Transverse colon (tissue), 4 donors: ENCODE results near the gene BLOC1S5. TPM values are rescaled to one million over a fixed set of nuclear protein-coding genes. Genes with fewer than 3 reads are reported as not detected.

Experiments
- DNase-seq: peaks from one replicate; pipeline ENCODE4 v3.0.0-alpha.2; 2019
- H3K27ac ChIP-seq, 4 donors: fragments of 200-600 bp; sonication (generic); 2 replicates each; pipeline ENCODE4 v1.5.1; 2016 to 2018; ENCODE audit warnings: inconsistent platforms in 4 of 4
- H3K27me3 ChIP-seq: fragments of 200-600 bp; sonication (generic); 2 replicates; pipeline ENCODE4 v1.5.1; 2017; ENCODE audit warnings: inconsistent platforms
- H3K36me3 ChIP-seq, 4 donors: fragments of 200-600 bp; sonication (generic); 2 replicates each; pipeline ENCODE4 v1.5.1; 2017 to 2019; ENCODE audit warnings: inconsistent platforms in 4 of 4
- H3K4me1 ChIP-seq, 4 donors: fragments of 200-600 bp; sonication (generic); 2 replicates each; pipeline ENCODE4 v1.5.1; 2017 to 2020; ENCODE audit warnings: inconsistent platforms in 4 of 4
- H3K4me3 ChIP-seq, 4 donors: fragments of 200-600 bp; sonication (generic); 1 replicate in 1 of 4; 2 replicates in 3 of 4; pipeline versions ENCODE4 v1.5.1 to v1.6.1; 2017 to 2019; ENCODE audit warnings: inconsistent platforms in 4 of 4
- H3K9me3 ChIP-seq, 2 donors: fragments of 200-600 bp; sonication (generic); 2 replicates each; pipeline ENCODE4 v1.5.1; 2017 to 2019; ENCODE audit warnings: inconsistent platforms in 2 of 2
- CTCF ChIP-seq, 5 experiments: fragments of 200-600 bp in 3 of 5; fragments of 450-650 bp in 2 of 5; sonication (generic) in 3 of 5; IDR thresholded peaks; 1 replicate in 2 of 5; 2 replicates in 3 of 5; pipeline ENCODE4 v1.5.1; 2016 to 2017; ENCODE audit warnings: antibody characterized with exemption in 5 of 5, inconsistent platforms in 3 of 5, mild to moderate bottlenecking in 2 of 5, moderate library complexity in 1 of 5
- EP300 ChIP-seq: sonication (generic); formaldehyde crosslinking; IDR thresholded peaks from one replicate; pipeline ENCODE4 v1.6.1; 2017; ENCODE audit warnings: antibody characterized with exemption, low read depth
- POLR2A ChIP-seq: fragments of 450-650 bp; IDR thresholded peaks from one replicate; pipeline ENCODE4 v1.6.1; 2016; ENCODE audit warnings: antibody characterized with exemption, mild to moderate bottlenecking, moderate library complexity
- POLR2AphosphoS5 ChIP-seq, 3 donors: sonication (generic); formaldehyde crosslinking; IDR thresholded peaks; one replicate each; pipeline ENCODE4 v1.6.1; 2016; ENCODE audit warnings: antibody characterized with exemption in 3 of 3
- WGBS, 2 donors: methylation state at CpG; one replicate each; pipeline ENCODE4 v1.1.5; 2018; ENCODE audit warnings: low coverage in 1 of 2; 5-methylcytosine and 5-hydroxymethylcytosine counted together
- in situ Hi-C, 4 donors: fragments of 200-750 bp; cut with MboI; loops; one replicate each; pipeline versions ENCODE4 v1.15.0 to v1.15.1; 2017; ENCODE audit warnings: low sequenced_read_pairs in 3 of 4, low pct_ligation_motif_present in 1 of 4, low pct_unique_long_range_greater_than_20kb in 1 of 4
- intact Hi-C: fragments of 100-400 bp; cut with DNase I; formaldehyde crosslinking; loops from one replicate; pipeline ENCODE4 v1.15.1; 2023; ENCODE audit warnings: low total_unique reads
- total RNA-seq, 4 donors: library from RNA; depleted of rRNA; stranded (reverse); fragments of >200 nt; gene quantifications; one replicate each; pipeline ENCODE4 v1.1.0, GENCODE V29; 2016

Gene BLOC1S5
- total RNA-seq, 4 donors from 2014 or later = 2.0 to 12.7 (median 10.3) TPM

GRCh38 chr6:7993952-7994351, 70.2 kb downstream of the BLOC1S5 start:
- intact Hi-C loops = no loop called here
- WGBS, 2 donors = 85 to 94% methylated on average over 6 to 8 of the region's 8 CpGs

GRCh38 chr6:7993399-7993798, 70.8 kb downstream of the BLOC1S5 start:
- Histone ChIP-seq H3K36me3 (no peaks in the 10 kb centered on the region), H3K4me1 (peaks cover 1 to 24% (median 5%) of the 10 kb centered on the region in 4 donors), H3K4me3 (no peak overlapping the region), H3K27ac (no peak overlapping the region), H3K9me3 (no peaks in the 10 kb centered on the region), H3K27me3 (no peaks in the 10 kb centered on the region)
- TF ChIP-seq CTCF (IDR thresholded peaks at IDR 0.05) (no peak), POLR2AphosphoS5 (IDR thresholded peaks at IDR 0.05) (no peak), POLR2A (no peak), EP300 (no peak)
- in situ Hi-C loops (loop anchor here in 1 of 4 donors (25.0 kb wide), 1 partner anchor 281 kb away; no protein-coding TSS in a partner anchor), intact Hi-C loops (no loop called here)
- DNase-seq = no peak

More at GRCh38 chr6:7993952-7994351, 70.2 kb downstream of the BLOC1S5 start:
- no peak for DNase-seq
- no peaks in the 10 kb centered on the region for H3K9me3 ChIP-seq
- no peaks in the 10 kb centered on the region for H3K36me3 ChIP-seq
- H3K27me3 ChIP-seq = no peaks in the 10 kb centered on the region
- in situ Hi-C loops = loop anchor here in 1 of 4 donors (25.0 kb wide), 1 partner anchor 282 kb away; no protein-coding TSS in a partner anchor
- TF ChIP-seq EP300 = no peak
- no peak overlapping the region for H3K27ac ChIP-seq
- no peak overlapping the region for H3K4me3 ChIP-seq
- peaks cover 4 to 30% (median 6%) of the 10 kb centered on the region in 4 donors for H3K4me1 ChIP-seq

GRCh38 chr6:7992002-7992815, 72.0 kb downstream of the BLOC1S5 start:
- DNase-seq = no peak
- TF ChIP-seq EP300 (no peak), CTCF (IDR thresholded peaks at IDR 0.05) (peak; percentile 31 to 57 (median 40))
- intact Hi-C loops (no loop called here), in situ Hi-C loops (loop anchor here in 1 of 4 donors (25.0 kb wide), 1 partner anchor 280 kb away; no protein-coding TSS in a partner anchor)
- Histone ChIP-seq H3K27ac (peak overlapping the region in 2 of 4 donors; percentile 21 to 59), H3K27me3 (no peaks in the 10 kb centered on the region), H3K9me3 (no peaks in the 10 kb centered on the region), H3K36me3 (no peaks in the 10 kb centered on the region), H3K4me1 (peaks cover 0 to 15% (median 2%) of the 10 kb centered on the region in 4 donors), H3K4me3 (no peak overlapping the region)
- 32 to 45% methylated on average over 4 to 7 of the region's 7 CpGs for WGBS, 2 donors

GRCh38 chr6:7991536-7991935, 72.7 kb downstream of the BLOC1S5 start:
- no peak overlapping the region for H3K4me3 ChIP-seq
- no peak for DNase-seq
- no peaks in the 10 kb centered on the region for H3K36me3 ChIP-seq
- intact Hi-C loops (no loop called here), in situ Hi-C loops (loop anchor here in 1 of 4 donors (25.0 kb wide), 1 partner anchor 279 kb away; no protein-coding TSS in a partner anchor)
- H3K4me1 ChIP-seq = peaks cover 0 to 8% (median 0%) of the 10 kb centered on the region in 4 donors
- H3K27me3 ChIP-seq = no peaks in the 10 kb centered on the region
- H3K9me3 ChIP-seq = no peaks in the 10 kb centered on the region
- H3K27ac ChIP-seq = peak overlapping the region in 1 of 4 donors; percentile 59
- whole genome bisulfite sequencing, 2 donors = 50 to 85% methylated on average over 1 of the region's 1 CpG
- TF ChIP-seq EP300 (no peak), CTCF (IDR thresholded peaks at IDR 0.05) (no peak), POLR2A (no peak), POLR2AphosphoS5 (IDR thresholded peaks at IDR 0.05) (no peak)
